ENCODE data around the gene POLE. TPM values are rescaled to one million over a fixed set of nuclear protein-coding genes. Genes with fewer than 3 reads are reported as not detected.

Gene POLE
- total RNA-seq, 2 donors from 2014 or later: 12.5 to 36.9 TPM

DNA sequence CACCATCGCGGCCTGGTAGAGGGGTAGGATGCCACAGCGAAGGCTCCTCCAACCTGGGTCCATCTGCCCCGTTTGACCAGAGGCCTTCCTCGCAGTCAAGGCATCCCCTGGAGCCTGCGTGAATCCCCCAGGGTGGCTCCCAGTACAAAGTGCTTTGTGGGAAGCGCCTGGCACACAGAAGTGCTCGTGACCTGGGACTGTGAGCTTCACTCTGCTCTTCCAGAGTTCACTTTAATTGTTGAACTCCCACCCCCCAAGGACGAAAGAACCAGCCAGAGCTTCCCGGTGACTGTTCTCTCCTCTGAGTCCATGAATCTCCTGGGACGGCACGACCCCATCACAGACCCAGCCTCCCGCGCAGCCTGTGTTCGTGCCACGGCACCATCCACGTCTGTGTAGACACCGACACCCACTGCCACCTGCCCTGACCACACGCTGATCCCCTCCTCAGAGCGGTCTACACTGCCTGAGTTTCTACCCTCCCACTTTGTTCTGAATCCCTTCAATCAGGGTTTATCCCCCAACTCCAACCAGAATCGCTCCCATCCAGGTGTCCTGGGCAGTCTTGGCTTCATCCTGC lies 52.6 kb downstream of the POLE start:
- H3K27ac ChIP-seq: no peak overlapping the region
- H3K27me3 ChIP-seq: no peaks in the 10 kb centered on the region
- DNase-seq: no peak
- TF ChIP-seq, protein P1, sequence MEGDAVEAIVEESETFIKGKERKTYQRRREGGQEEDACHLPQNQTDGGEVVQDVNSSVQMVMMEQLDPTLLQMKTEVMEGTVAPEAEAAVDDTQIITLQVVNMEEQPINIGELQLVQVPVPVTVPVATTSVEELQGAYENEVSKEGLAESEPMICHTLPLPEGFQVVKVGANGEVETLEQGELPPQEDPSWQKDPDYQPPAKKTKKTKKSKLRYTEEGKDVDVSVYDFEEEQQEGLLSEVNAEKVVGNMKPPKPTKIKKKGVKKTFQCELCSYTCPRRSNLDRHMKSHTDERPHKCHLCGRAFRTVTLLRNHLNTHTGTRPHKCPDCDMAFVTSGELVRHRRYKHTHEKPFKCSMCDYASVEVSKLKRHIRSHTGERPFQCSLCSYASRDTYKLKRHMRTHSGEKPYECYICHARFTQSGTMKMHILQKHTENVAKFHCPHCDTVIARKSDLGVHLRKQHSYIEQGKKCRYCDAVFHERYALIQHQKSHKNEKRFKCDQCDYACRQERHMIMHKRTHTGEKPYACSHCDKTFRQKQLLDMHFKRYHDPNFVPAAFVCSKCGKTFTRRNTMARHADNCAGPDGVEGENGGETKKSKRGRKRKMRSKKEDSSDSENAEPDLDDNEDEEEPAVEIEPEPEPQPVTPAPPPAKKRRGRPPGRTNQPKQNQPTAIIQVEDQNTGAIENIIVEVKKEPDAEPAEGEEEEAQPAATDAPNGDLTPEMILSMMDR (IDR thresholded peaks at IDR 0.05): no peak
- TF ChIP-seq POLR2A (IDR thresholded peaks at IDR 0.05): no peak
- no peaks in the 10 kb centered on the region for H3K9me3 ChIP-seq
- no peaks in the 10 kb centered on the region for H3K4me1 ChIP-seq
- H3K4me3 ChIP-seq: no peak overlapping the region
- H3K36me3 ChIP-seq (replicated peaks in 1 of 2; ENCODE audit: insufficient read depth in 1 of 2, low read depth in 2 of 2): peaks cover 6 to 8% of the 10 kb centered on the region in 2 donors
- no peak for ATAC-seq
- intact Hi-C loops (cut with DNase I): no loop called here
- WGBS, 2 donors: 94 to 98% methylated on average over 16 to 21 of the region's 21 CpGs

DNA sequence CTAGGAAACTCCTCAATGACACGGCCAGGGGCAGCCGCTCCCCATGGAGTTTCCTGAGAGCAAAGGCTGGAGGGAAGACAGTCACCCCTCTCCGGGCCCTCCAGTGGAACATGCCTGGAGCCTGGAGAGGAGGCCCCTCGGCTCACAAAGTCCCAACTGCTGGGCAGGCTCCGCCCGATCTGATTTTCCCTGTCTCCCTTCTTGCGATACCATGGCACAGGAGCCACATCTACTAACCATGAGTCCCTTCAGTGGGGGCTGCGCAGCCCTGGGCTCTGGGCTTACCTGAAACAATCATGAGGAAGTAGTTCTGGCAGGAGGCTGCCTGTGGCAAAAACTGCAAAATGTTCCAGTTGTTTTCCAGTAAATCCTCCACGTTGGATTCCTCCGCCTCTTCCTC lies 53.2 kb downstream of the POLE start:
- TF ChIP-seq POLR2A (IDR thresholded peaks at IDR 0.05): no peak
- TF ChIP-seq, protein P1 (IDR thresholded peaks at IDR 0.05): no peak
- Histone ChIP-seq H3K4me3 (no peak overlapping the region), H3K4me1 (no peaks in the 10 kb centered on the region), H3K27me3 (no peaks in the 10 kb centered on the region), H3K9me3 (no peaks in the 10 kb centered on the region), H3K36me3 (replicated peaks in 1 of 2; ENCODE audit: insufficient read depth in 1 of 2, low read depth in 2 of 2) (peaks cover 6 to 8% of the 10 kb centered on the region in 2 donors), H3K27ac (no peak overlapping the region)
- intact Hi-C loops (cut with DNase I): no loop called here
- 92% methylated on average over 10 of the region's 10 CpGs for WGBS, 2 donors
- ATAC-seq (no peak), DNase-seq (peak in 1 of 4 donors; percentile 6)

DNA sequence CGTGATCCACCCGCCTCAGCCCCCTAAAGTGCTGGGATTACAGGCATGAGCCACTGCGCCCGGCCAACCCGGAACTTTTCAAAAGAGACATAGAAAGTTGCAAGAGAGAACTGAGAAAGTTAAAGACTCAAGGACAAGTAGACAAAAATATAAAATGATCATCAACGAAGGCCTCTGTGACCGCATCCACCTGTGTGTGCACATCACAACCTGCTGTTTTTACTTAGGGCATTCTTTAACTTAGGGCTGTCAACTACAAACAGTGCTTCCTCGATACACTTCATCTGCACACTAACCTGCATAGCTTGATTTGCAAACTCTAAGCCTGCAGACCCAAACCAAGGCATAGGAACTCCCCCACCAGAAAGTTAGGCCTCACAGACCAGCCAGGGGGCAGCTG lies 53.7 kb downstream of the POLE start:
- TF ChIP-seq, protein P1 (IDR thresholded peaks at IDR 0.05): no peak
- TF ChIP-seq POLR2A (IDR thresholded peaks at IDR 0.05): no peak
- Histone ChIP-seq H3K4me3 (no peak overlapping the region), H3K27ac (no peak overlapping the region), H3K9me3 (no peaks in the 10 kb centered on the region), H3K4me1 (no peaks in the 10 kb centered on the region), H3K36me3 (replicated peaks in 1 of 2; ENCODE audit: insufficient read depth in 1 of 2, low read depth in 2 of 2) (peaks cover 6 to 8% of the 10 kb centered on the region in 2 donors), H3K27me3 (no peaks in the 10 kb centered on the region)
- intact Hi-C loops (cut with DNase I): no loop called here
- no peak for DNase-seq
- 94 to 96% methylated on average over 8 of the region's 8 CpGs for WGBS, 2 donors
- ATAC-seq: no peak

DNA sequence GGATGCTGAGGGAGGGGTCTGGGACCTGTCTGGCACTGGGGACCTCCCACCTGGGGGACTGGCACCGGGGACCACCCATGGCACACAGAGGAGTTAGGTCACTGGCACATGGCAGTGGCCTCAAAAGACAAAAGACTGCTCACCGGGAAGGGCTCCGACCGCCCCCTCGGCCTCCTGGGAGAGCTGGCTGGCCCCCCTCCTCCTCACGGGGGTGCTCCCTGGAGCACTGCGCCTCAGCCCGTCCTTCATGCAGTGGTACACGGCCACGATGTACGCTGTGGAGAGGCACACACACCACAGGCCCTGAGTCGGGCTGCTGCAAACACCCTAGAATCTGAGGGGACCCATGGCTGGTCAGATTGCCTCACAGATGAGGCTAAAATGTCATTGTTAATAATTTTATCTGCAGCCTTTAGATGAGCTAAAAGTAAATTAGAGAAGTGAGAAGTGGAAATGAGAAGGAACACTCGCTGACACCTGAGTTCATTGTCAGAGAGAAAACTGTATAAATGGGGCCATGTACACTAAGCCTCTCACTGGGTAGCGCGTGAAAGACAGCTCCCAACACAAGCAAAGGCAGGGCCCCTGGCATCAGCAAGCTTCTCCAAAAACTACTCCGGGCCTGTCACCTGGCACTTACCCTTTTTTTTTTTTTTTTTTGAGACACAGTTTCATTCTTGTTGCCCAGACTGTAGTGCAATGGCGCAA lies 54.5 kb downstream of the POLE start:
- TF ChIP-seq, protein P1 (IDR thresholded peaks at IDR 0.05): no peak
- no peak for TF ChIP-seq POLR2A (IDR thresholded peaks at IDR 0.05)
- 80 to 84% methylated on average over 17 of the region's 17 CpGs for WGBS, 2 donors
- no peaks in the 10 kb centered on the region for H3K27me3 ChIP-seq
- ATAC-seq (no peak), DNase-seq (peak in 1 of 4 donors; percentile 5)
- no peak overlapping the region for H3K4me3 ChIP-seq
- H3K4me1 ChIP-seq: no peaks in the 10 kb centered on the region
- peaks cover 6 to 8% of the 10 kb centered on the region in 2 donors for H3K36me3 ChIP-seq (replicated peaks in 1 of 2; ENCODE audit: insufficient read depth in 1 of 2, low read depth in 2 of 2)
- H3K9me3 ChIP-seq: no peaks in the 10 kb centered on the region
- intact Hi-C loops (cut with DNase I): no loop called here
- no peak overlapping the region for H3K27ac ChIP-seq

Measured in body of pancreas (tissue), 4 donors.